ENCODE measurements around the gene MTFMT. TPM values are rescaled to one million over a fixed set of nuclear protein-coding genes. Genes with fewer than 3 reads are reported as not detected.

MTFMT gene
- total and polyA plus RNA-seq, 8 donors: 5.3 to 105 (median 12.0) TPM; not detected in 1

GRCh38 chr15:65071381-65071811 lies 42.0 kb upstream of the MTFMT start:
- peak in 1 of 2 donors; percentile 78 for DNase-seq
- Histone ChIP-seq H3K36me3 (no peaks in the 10 kb centered on the region), H3K27me3 (peaks cover 4 to 29% (median 22%) of the 10 kb centered on the region in 3 donors), H3K9me3 (no peaks in the 10 kb centered on the region), H3K27ac (peak overlapping the region in 4 of 5 donors; percentile 20 to 88 (median 62)), H3K4me1 (peaks cover 41 to 56% (median 45%) of the 10 kb centered on the region in 4 donors), H3K4me3 (no peak overlapping the region)
- intact Hi-C loops (cut with DNase I; ENCODE audit: low total_unique reads): no loop called here
- no peak for TF ChIP-seq EP300 (IDR thresholded peaks at IDR 0.05)
- no peak for TF ChIP-seq POLR2AphosphoS5 (IDR thresholded peaks at IDR 0.05)
- TF ChIP-seq POLR2A (IDR thresholded peaks at IDR 0.05): no peak
- no peak for TF ChIP-seq CTCF (IDR thresholded peaks at IDR 0.05)
- 36 to 56% (median 52%) methylated on average over 5 of the region's 5 CpGs for WGBS, 5 donors

- intact Hi-C loops (cut with DNase I; ENCODE audit: low total_unique reads): no loop called here
- no peak for DNase-seq
- H3K4me3 ChIP-seq: no peak overlapping the region
- H3K9me3 ChIP-seq: no peaks in the 10 kb centered on the region
- no peaks in the 10 kb centered on the region for H3K36me3 ChIP-seq
- peak overlapping the region; percentile 22 to 88 (median 57) for H3K27ac ChIP-seq
- 62 to 75% (median 73%) methylated on average over 5 of the region's 5 CpGs for WGBS, 5 donors
- TF ChIP-seq POLR2AphosphoS5 (IDR thresholded peaks at IDR 0.05): no peak
- peaks cover 41 to 56% (median 45%) of the 10 kb centered on the region in 4 donors for H3K4me1 ChIP-seq
- H3K27me3 ChIP-seq: peaks cover 4 to 42% (median 22%) of the 10 kb centered on the region in 3 donors
These were observed 40.5 kb upstream of the MTFMT start for GRCh38 chr15:65069779-65070546.

GRCh38 chr15:65069179-65069578 lies 39.7 kb upstream of the MTFMT start:
- TF ChIP-seq POLR2AphosphoS5 (IDR thresholded peaks at IDR 0.05) (peak in 2 of 3 donors; percentile 18 to 63), POLR2A (IDR thresholded peaks at IDR 0.05) (no peak)
- 56 to 75% (median 68%) methylated on average over 1 of the region's 1 CpG for WGBS, 5 donors
- Histone ChIP-seq H3K36me3 (no peaks in the 10 kb centered on the region), H3K9me3 (no peaks in the 10 kb centered on the region), H3K4me1 (peaks cover 41 to 56% (median 45%) of the 10 kb centered on the region in 4 donors), H3K27me3 (peaks cover 4 to 46% (median 22%) of the 10 kb centered on the region in 3 donors), H3K27ac (peak overlapping the region; percentile 42 to 88 (median 79)), H3K4me3 (no peak overlapping the region)
- intact Hi-C loops (cut with DNase I; ENCODE audit: low total_unique reads): no loop called here
- peak in 1 of 2 donors; percentile 91 for DNase-seq

GRCh38 chr15:65068403-65068788 lies 39.0 kb upstream of the MTFMT start:
- H3K4me3 ChIP-seq: peak overlapping the region; percentile 44 to 51 (median 46)
- no peak for TF ChIP-seq POLR2AphosphoS5 (IDR thresholded peaks at IDR 0.05)
- TF ChIP-seq CTCF (IDR thresholded peaks at IDR 0.05): no peak
- TF ChIP-seq POLR2A (IDR thresholded peaks at IDR 0.05): no peak
- TF ChIP-seq EP300 (IDR thresholded peaks at IDR 0.05): no peak
- 71 to 86% (median 79%) methylated on average over 3 of the region's 3 CpGs for WGBS, 5 donors
- no peak for DNase-seq
- no peaks in the 10 kb centered on the region for H3K36me3 ChIP-seq
- no peaks in the 10 kb centered on the region for H3K9me3 ChIP-seq
- H3K27ac ChIP-seq: peak overlapping the region; percentile 72 to 88 (median 79)
- peaks cover 41 to 56% (median 45%) of the 10 kb centered on the region in 4 donors for H3K4me1 ChIP-seq
- intact Hi-C loops (cut with DNase I; ENCODE audit: low total_unique reads): no loop called here
- peaks cover 4 to 46% (median 22%) of the 10 kb centered on the region in 3 donors for H3K27me3 ChIP-seq

GRCh38 chr15:65067645-65068402 lies 38.4 kb upstream of the MTFMT start, which contains the start of gene RASL12:
Gene RASL12 (minus strand): TSS chr15:65067991. CDS start chr15:65067835, 156 bp downstream.
- Histone ChIP-seq H3K36me3 (no peaks in the 10 kb centered on the region), H3K9me3 (no peaks in the 10 kb centered on the region), H3K4me3 (peak within 1 kb of the TSS; percentile 44 to 51 (median 46)), H3K4me1 (peaks cover 41 to 61% (median 45%) of the 10 kb centered on the region in 4 donors), H3K27me3 (peaks cover 4 to 46% (median 22%) of the 10 kb centered on the region in 3 donors), H3K27ac (peak within 1 kb of the TSS; percentile 72 to 88 (median 79))
- 4 to 13% (median 6%) methylated on average over 17 to 66 of the region's 66 CpGs for WGBS, 5 donors
- peak in 1 of 2 donors; percentile 77 for DNase-seq
- TF ChIP-seq POLR2AphosphoS5 (IDR thresholded peaks at IDR 0.05) (no peak), POLR2A (IDR thresholded peaks at IDR 0.05) (no peak), CTCF (IDR thresholded peaks at IDR 0.05) (no peak), EP300 (IDR thresholded peaks at IDR 0.05) (no peak)
- intact Hi-C loops (cut with DNase I; ENCODE audit: low total_unique reads): no loop called here
